Measurements from ENCODE around the gene SUOX. TPM values are rescaled to one million over a fixed set of nuclear protein-coding genes. Genes with fewer than 3 reads are reported as not detected.
"Not testable (repeated sequence)": the region's sequence is repeated elsewhere in the genome, so short reads cannot be mapped to it uniquely, and the experiment has no call there.

SUOX gene
- polyA plus RNA-seq, 3 donors from 2014 or later = 3.5 to 5.9 (median 5.9) TPM

GRCh38 chr12:55995366-55995765 lies 1.7 kb upstream of the SUOX start:
- H3K27ac Mint-ChIP-seq = no peak overlapping the region
- no peaks in the 10 kb centered on the region for H3K9me3 Mint-ChIP-seq
- H3K27me3 Mint-ChIP-seq (ENCODE audit: low read depth in 3 of 3) = no peaks in the 10 kb centered on the region
- peaks cover 9 to 38% (median 24%) of the 10 kb centered on the region in 3 donors for H3K36me3 Mint-ChIP-seq
- H3K4me1 Mint-ChIP-seq = peaks cover 23% of the 10 kb centered on the region in 2 donors
- DNase-seq = no peak
- H3K4me3 Mint-ChIP-seq = no peak overlapping the region

DNA sequence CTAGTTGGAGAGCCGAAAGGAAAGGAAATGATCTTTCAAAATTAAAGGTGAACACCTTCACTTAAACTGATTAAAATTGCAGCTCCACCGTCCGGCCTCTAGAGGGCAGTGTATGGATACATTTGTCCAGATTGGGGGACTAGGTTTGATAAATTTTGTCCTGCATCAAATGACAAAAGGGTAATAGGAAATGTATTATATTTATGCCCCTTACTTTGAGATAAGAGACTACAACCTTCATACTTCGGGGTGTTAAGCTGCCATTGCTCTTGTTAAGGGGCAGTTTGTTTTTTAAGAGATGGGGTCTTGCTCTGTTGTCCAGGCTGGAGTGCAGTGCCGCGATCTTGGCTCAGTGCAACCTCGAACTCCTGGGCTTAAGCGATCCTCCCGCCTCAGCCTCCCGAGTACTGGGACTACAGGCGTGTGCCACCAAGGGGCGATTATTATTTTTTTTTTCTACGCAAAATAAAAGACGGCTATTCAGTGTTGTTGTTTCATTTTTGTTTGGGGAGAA lies 818 bp upstream of the SUOX start:
- no peaks in the 10 kb centered on the region for H3K9me3 Mint-ChIP-seq
- H3K4me1 Mint-ChIP-seq = peaks cover 23% of the 10 kb centered on the region in 2 donors
- H3K36me3 Mint-ChIP-seq = peaks cover under 1 to 29% (median 15%) of the 10 kb centered on the region in 3 donors
- peak; percentile 67 to 75 (median 69) for DNase-seq
- peak overlapping the region; percentile 79 to 92 (median 84) for H3K4me3 Mint-ChIP-seq
- H3K27ac Mint-ChIP-seq = peak overlapping the region; percentile 4 to 71 (median 57)
- H3K27me3 Mint-ChIP-seq (ENCODE audit: low read depth in 3 of 3) = no peaks in the 10 kb centered on the region

DNA sequence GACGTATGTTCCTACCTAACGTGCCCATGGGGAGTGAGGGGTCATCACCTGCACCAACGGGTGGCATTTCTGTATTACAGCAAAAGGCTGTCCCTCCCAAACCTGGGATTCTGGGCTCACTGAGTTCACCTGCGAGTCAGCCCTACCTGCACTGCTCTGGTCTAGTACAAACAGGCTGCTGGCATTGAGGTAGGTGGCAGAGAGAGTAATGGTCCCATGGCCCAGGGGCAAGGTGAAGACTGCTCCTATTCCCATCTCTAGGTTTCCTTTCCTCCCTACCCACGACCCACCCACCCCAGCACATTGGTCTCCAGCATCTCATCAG lies 421 bp downstream of the SUOX start:
- Mint-ChIP-seq H3K27me3 (ENCODE audit: low read depth in 3 of 3) (peaks cover 0 to 1% (median 0%) of the 10 kb centered on the region in 3 donors), H3K36me3 (peaks cover 0 to 18% (median 6%) of the 10 kb centered on the region in 3 donors), H3K27ac (peak overlapping the region; percentile 38 to 80 (median 68)), H3K9me3 (no peaks in the 10 kb centered on the region), H3K4me3 (peak overlapping the region; percentile 79 to 92 (median 84)), H3K4me1 (peaks cover 23% of the 10 kb centered on the region in 2 donors)
- no peak for DNase-seq

- not testable (repeated sequence) for H3K4me3 Mint-ChIP-seq; H3K9me3 Mint-ChIP-seq; H3K27me3 Mint-ChIP-seq (ENCODE audit: low read depth in 3 of 3); DNase-seq; H3K36me3 Mint-ChIP-seq
- H3K4me1 Mint-ChIP-seq = peaks cover 23% of the 10 kb centered on the region in 2 donors
- peak overlapping the region in 1 of 6 donors; percentile 61 for H3K27ac Mint-ChIP-seq
These were observed 2.4 kb downstream of the SUOX start for GRCh38 chr12:55999522-55999921.

- not testable (repeated sequence) for H3K36me3 Mint-ChIP-seq; H3K9me3 Mint-ChIP-seq; H3K27ac Mint-ChIP-seq; H3K4me3 Mint-ChIP-seq; H3K27me3 Mint-ChIP-seq (ENCODE audit: low read depth in 3 of 3); DNase-seq
- peaks cover 23% of the 10 kb centered on the region in 2 donors for H3K4me1 Mint-ChIP-seq
These were observed 3.0 kb downstream of the SUOX start for GRCh38 chr12:55999999-56000540.

DNA sequence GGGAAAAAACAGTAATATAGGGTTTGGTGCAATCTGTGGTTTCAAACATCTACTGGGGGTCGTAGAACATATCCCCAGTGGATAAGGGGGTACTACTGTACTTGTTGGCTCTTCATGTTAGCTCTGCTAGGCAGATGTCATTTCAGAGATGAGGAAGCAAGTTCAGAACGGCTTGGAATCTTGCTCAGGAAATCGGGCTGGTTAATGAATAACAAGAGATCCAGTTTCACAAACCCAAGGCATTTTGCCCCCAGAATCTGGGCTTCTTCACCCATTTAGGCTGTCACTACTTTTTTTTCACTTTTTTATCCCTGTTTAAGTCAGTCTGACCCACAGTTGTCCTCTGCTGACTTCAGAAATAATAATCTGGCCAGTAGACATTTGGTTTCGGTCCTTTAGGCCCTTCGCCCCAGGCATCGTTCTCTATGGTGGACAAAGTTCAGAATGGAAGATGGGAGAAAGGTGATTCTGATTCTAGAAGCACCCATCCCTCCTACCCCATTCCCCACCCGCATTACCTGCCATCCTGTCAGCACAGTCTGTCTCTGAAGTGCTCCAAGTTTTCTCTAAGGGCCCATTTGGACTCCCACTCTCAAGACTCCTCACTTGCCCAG lies 4.5 kb downstream of the SUOX start:
- Mint-ChIP-seq H3K9me3 (no peaks in the 10 kb centered on the region), H3K27ac (no peak overlapping the region), H3K36me3 (no peaks in the 10 kb centered on the region)

DNA sequence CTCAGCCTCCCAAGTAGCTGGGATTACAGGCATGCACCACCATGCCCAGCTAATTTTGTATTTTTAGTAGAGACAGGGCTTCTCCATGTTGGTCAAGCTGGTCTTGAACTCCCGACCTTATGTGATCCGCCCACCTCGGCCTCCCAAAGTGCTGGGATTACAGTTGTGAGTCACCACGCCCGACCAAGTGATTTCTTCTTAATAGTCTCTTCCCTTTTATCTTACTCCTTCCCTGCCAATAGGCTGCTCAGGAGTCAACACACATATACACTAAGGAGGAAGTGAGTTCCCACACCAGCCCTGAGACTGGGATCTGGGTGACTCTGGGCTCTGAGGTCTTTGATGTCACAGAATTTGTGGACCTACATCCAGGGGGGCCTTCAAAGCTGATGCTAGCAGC lies 6.3 kb downstream of the SUOX start:
- not testable (repeated sequence) for H3K9me3 Mint-ChIP-seq; H3K27ac Mint-ChIP-seq; DNase-seq; H3K36me3 Mint-ChIP-seq; H3K4me3 Mint-ChIP-seq; H3K27me3 Mint-ChIP-seq (ENCODE audit: low read depth in 3 of 3)
- H3K4me1 Mint-ChIP-seq = peaks cover 12 to 14% of the 10 kb centered on the region in 2 donors

More for the DNA sequence above, 4.5 kb downstream of the SUOX start:
- Mint-ChIP-seq H3K4me3 (no peak overlapping the region), H3K4me1 (peaks cover 14 to 19% of the 10 kb centered on the region in 2 donors), H3K27me3 (ENCODE audit: low read depth in 3 of 3) (peaks cover 0 to 2% (median 1%) of the 10 kb centered on the region in 3 donors)
- DNase-seq = no peak

DNA sequence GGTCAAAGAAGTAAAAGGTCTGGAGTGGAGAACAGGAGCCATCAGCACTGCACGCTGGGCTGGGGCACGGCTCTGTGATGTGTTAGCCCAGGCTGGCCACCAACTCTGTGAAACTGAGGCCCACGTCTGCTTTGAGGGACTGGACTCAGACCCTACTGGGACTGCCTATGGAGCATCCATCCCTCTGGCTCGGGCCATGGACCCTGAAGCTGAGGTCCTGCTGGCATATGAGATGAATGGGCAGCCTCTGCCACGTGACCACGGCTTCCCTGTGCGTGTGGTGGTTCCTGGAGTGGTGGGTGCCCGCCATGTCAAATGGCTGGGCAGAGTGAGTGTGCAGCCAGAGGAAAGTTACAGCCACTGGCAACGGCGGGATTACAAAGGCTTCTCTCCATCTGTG lies 7.1 kb downstream of the SUOX start:
- no peak overlapping the region for H3K4me3 Mint-ChIP-seq
- no peak overlapping the region for H3K27ac Mint-ChIP-seq
- no peaks in the 10 kb centered on the region for H3K9me3 Mint-ChIP-seq
- H3K36me3 Mint-ChIP-seq = no peaks in the 10 kb centered on the region
- DNase-seq = no peak
- peaks cover 0 to 6% (median 4%) of the 10 kb centered on the region in 3 donors for H3K27me3 Mint-ChIP-seq (ENCODE audit: low read depth in 3 of 3)
- peaks cover 18% of the 10 kb centered on the region in 2 donors for H3K4me1 Mint-ChIP-seq

DNA sequence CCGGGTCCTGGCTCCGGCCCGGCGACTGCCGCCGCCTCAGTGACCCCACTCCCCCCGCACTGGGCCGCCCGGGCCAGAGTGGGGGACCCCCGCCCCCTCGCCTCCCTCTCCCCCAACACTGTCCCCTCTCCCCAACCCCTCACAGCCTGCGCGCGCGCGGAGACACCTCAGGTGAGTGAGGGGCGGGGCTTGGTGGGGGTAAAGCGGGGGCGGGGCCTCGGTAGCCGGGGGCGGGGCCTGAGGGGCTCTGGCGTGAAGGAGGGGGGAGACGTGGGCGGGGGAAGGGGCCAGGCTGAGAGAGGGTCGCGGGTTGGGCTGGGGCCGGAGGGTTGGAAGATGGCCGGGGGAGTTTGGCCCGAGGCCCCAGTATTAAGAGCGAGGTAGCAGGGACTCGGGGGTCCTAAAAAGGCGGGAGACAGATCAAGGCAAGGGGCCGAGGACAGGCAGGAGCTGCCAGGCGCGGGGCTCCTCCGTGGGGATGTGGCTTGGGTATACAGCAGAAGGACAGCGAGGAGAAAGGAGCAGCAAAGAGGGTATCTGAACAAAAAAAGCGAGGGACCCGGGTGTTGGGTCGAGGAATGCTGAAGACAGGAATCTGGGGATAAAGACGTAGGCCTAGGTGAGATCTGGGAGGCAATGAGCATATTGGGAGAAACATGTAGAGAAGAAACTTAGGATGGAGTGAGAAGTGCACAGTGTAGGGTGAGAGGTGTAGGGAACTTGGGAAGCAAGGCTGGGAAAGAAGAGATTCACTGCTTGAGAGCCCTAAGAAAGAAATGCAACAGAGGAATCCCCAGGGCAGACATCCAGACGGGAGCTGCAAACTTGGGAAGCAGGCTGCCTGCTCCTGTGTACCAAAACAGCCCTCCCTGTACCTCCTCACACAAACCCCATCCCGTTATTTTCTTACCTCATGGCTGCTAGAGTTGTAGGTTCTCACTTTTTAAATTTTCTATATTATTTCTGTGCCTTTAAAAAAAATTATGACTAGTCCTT lies 10.8 kb downstream of the SUOX start:
- Mint-ChIP-seq H3K27me3 (ENCODE audit: low read depth in 3 of 3) (peaks cover 2 to 6% (median 3%) of the 10 kb centered on the region in 3 donors), H3K9me3 (no peaks in the 10 kb centered on the region), H3K36me3 (no peaks in the 10 kb centered on the region), H3K4me3 (peak overlapping the region; percentile 84 to 90 (median 88)), H3K4me1 (peaks cover 18 to 19% of the 10 kb centered on the region in 2 donors), H3K27ac (peak overlapping the region; percentile 69 to 89 (median 82))
- peak; percentile 42 to 48 (median 48) for DNase-seq

GRCh38 chr12:56010111-56010570 lies 13.1 kb downstream of the SUOX start:
- H3K27ac Mint-ChIP-seq = peak overlapping the region in 1 of 6 donors; percentile 32
- H3K4me1 Mint-ChIP-seq = peaks cover 18 to 19% of the 10 kb centered on the region in 2 donors
- H3K9me3 Mint-ChIP-seq = no peaks in the 10 kb centered on the region
- H3K4me3 Mint-ChIP-seq = peak overlapping the region in 2 of 5 donors; percentile 1 to 47
- no peaks in the 10 kb centered on the region for H3K36me3 Mint-ChIP-seq
- DNase-seq = no peak
- peaks cover 2 to 4% (median 3%) of the 10 kb centered on the region in 3 donors for H3K27me3 Mint-ChIP-seq (ENCODE audit: low read depth in 3 of 3)

- H3K9me3 Mint-ChIP-seq = no peaks in the 10 kb centered on the region
- no peak overlapping the region for H3K27ac Mint-ChIP-seq
- peaks cover 2 to 4% (median 3%) of the 10 kb centered on the region in 3 donors for H3K27me3 Mint-ChIP-seq (ENCODE audit: low read depth in 3 of 3)
- no peak for DNase-seq
- H3K4me3 Mint-ChIP-seq = no peak overlapping the region
- H3K4me1 Mint-ChIP-seq = peaks cover 15 to 19% of the 10 kb centered on the region in 2 donors
- H3K36me3 Mint-ChIP-seq = peaks cover 0 to 4% (median 0%) of the 10 kb centered on the region in 3 donors
These were observed 14.5 kb downstream of the SUOX start for GRCh38 chr12:56011509-56012090.

DNA sequence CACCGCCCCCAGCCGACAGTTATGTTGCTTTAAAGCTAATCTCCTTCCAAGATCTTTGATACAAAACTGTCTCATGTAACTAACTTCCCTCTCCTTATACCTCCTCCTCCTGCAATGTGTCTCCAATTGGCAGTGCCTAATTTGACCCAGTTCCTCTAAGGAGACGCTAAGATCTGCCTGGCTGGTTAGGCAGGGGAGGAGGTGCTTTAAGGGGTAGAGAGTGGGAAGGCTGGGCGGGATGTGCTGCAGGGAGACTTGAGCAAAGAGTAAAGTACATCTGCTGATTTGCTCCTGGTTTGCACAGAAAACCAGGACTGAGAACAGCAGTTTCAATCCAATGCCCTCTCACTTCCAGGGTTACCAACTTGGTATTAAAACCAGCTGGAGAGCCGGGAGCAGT lies 16.4 kb downstream of the SUOX start:
- Mint-ChIP-seq H3K9me3 (no peaks in the 10 kb centered on the region), H3K27me3 (ENCODE audit: low read depth in 3 of 3) (peaks cover 2 to 3% (median 2%) of the 10 kb centered on the region in 3 donors), H3K4me3 (no peak overlapping the region), H3K4me1 (peaks cover 4 to 6% of the 10 kb centered on the region in 2 donors), H3K36me3 (peaks cover 0 to 9% (median 3%) of the 10 kb centered on the region in 3 donors), H3K27ac (no peak overlapping the region)
- DNase-seq = no peak

DNA sequence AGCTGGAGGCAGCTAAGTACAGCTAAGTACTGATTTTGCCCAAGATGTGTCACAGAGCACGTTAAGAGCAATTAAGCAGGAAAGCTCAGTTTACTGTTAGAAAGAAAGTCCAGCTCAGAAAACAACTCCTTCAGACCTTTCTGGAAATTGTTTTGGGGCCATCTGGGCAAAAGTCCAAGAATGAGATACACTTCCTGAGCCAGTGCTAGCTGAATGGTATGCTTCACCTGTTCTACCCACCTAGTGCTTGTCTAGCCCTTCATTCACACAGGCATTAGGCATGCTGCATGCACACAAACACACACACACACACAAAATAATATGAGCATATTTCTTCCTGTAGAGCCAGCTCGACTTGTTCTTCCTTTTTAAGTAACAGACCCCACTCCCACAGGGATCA lies 17.1 kb downstream of the SUOX start:
- Mint-ChIP-seq H3K36me3 (peaks cover 0 to 9% (median 4%) of the 10 kb centered on the region in 3 donors), H3K9me3 (no peaks in the 10 kb centered on the region), H3K27ac (peak overlapping the region in 1 of 6 donors; percentile 67), H3K4me1 (peaks cover 0 to under 1% of the 10 kb centered on the region in 2 donors), H3K4me3 (no peak overlapping the region), H3K27me3 (ENCODE audit: low read depth in 3 of 3) (peaks cover 0 to 2% (median 0%) of the 10 kb centered on the region in 3 donors)
- DNase-seq = no peak

All from immature natural killer cell (primary cell).